GM20000 (cell line): ENCODE measurements around the gene PLAU.

Source experiments
- DNase-seq: peaks from one replicate; pipeline ENCODE4 v3.0.0; 2012; ENCODE audit warnings: low spot score
- TF ChIP-seq, protein P1 (sequence below): IDR thresholded peaks from 2 replicates; pipeline ENCODE4 v1.5.1; 2012; ENCODE audit warnings: mild to moderate bottlenecking, control low read depth; ENCODE audit errors: extremely low read depth, missing control alignments

The PLAU gene

DNA sequence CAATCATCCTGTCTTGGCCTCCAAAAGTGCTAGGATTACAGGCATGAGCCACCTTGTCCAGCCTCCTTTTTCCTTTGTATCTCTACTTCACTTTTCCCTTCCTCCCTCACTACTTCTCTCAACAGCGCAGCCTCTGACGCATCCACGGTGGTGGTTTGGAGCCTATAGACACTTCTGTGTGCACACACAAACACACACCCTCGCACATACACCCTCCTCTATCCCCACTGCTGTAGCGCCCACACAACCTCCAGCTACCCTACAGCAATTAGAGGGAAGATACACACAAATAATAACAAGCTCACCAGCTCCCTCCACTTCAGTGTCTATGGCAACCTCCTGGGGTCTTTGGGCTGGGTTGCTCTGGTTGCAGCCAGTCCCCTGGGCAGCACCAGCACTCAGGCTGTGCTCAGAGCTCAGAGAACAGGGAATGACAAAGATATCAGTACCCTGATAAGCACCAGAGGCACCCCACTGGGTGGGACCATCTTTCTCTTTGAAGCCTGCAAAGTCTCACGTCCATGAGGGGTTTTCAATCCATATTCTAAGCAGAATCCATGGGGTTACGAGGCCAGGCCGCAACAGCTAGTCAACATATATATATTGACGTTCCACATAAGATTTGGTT lies 33.3 kb upstream of the PLAU start:
- TF ChIP-seq, protein P1, sequence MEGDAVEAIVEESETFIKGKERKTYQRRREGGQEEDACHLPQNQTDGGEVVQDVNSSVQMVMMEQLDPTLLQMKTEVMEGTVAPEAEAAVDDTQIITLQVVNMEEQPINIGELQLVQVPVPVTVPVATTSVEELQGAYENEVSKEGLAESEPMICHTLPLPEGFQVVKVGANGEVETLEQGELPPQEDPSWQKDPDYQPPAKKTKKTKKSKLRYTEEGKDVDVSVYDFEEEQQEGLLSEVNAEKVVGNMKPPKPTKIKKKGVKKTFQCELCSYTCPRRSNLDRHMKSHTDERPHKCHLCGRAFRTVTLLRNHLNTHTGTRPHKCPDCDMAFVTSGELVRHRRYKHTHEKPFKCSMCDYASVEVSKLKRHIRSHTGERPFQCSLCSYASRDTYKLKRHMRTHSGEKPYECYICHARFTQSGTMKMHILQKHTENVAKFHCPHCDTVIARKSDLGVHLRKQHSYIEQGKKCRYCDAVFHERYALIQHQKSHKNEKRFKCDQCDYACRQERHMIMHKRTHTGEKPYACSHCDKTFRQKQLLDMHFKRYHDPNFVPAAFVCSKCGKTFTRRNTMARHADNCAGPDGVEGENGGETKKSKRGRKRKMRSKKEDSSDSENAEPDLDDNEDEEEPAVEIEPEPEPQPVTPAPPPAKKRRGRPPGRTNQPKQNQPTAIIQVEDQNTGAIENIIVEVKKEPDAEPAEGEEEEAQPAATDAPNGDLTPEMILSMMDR, result no peak
- no peak for DNase-seq

DNA sequence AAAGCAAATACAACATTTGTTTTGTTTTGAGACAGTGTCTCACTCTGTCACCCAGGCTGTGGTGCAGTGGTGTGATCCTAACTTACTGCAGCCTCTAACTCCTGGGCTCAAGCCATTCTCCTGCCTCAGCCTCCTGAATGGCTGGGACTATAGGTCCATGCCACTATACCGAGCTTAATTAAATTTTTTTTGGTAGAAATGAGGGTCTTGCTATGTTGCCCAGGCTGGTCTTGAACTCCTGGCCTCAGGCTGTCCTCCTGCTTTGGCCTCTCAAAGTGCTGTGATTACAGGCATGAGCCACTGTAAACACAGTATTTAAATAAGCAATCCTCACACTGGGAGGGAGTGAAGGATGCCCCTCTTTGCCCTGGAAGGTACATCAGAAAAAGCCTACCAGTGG lies 32.6 kb upstream of the PLAU start:
- TF ChIP-seq, protein P1, result no peak
- DNase-seq, result no peak

DNA sequence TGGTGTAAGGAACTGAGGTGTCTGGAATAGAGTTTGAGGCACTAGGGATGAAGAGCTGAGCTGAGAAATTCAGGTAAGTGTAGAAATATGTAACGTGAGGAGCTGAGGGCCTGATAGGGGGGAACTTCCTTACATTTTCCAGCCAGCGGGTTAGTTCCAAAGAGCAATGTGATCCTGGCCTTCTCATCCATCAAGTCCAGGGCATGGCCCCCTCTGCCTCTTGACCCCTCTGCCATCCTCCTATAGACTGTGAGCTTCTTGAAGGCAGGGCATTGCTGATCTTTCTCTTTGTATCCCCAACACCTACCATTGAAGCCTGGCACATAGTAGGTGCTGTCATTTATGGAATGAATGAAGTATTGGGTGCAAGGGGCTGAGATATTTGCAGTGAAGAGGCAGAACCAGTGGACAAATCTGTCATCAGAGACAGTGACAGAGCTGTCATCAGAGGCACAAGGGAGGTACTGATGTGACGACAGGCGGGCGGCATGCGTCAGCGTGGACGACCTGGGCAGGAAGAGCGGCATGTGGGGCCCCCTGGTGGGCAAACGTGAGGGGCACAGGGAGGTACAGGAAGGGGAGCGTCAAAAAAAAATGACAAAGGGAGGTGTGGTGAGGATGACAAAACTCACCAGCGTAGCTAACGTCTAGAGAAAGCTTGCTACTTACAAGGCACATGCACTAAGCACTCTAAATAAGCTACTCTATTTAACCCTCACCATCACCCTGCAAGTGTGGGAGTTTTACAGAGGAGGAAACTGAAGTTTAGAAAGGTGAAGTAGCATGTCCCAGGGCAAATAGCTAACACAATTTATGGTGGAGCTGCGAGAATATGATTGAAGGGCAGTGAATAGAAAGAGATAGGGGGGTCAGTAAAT lies 31.4 kb upstream of the PLAU start:
- DNase-seq, result peak; percentile 84
- TF ChIP-seq, protein P1, result peak; percentile 83

DNA sequence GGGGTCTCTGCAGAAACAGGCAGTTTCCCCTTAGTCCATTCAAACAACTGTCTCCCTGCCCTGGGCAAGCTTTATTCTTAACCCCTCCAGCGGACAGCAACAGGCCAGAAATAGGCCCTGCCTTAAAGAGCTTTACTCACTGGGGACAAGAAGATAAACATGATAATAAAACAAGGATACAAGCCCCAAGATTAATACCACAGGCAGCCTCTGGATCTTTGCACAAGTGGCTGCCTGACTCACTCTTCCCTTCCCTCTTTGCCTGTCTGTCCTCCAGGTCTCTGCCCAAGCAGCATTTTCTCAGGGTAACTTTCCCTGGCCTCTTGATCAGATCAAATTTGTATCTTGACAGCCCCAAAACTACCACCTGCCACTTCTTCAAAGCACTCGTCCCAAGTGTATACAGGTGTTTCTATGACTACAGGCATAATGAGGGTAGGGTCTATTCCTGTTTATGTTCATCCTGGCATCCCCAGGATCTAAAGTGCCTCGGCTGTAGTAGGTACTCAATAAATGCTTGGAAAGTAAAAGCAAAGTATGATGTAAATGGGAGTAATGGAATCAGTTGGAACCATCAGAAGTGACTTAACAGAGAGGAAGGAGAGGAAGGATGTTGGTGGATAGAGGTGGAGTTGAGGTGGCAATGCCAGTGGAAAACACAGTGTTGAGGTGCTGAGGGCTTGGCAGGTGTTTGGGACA lies 29.6 kb upstream of the PLAU start:
- no peak for DNase-seq
- TF ChIP-seq, protein P1, result no peak

DNA sequence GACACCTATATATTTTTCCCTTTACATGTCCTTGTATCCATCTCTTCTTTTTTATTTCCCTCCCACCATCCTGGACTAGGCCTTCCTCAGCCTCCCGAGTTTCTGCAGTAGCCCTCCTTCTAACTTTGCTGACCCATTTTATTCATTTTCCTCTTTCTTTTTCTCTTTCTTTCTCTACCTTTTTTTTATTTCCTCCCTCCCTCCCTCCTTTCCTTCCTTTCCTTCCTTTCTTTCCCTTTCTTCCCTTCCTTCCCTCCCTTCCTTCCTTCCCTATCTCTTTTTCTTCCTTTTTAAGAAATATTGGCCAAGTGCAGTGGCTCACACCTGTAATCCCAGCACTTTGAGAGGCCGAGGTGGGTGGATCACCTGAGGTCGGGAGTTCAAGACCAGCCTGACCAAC lies 26.9 kb upstream of the PLAU start:
- no peak for DNase-seq
- TF ChIP-seq, protein P1, result no peak

DNA sequence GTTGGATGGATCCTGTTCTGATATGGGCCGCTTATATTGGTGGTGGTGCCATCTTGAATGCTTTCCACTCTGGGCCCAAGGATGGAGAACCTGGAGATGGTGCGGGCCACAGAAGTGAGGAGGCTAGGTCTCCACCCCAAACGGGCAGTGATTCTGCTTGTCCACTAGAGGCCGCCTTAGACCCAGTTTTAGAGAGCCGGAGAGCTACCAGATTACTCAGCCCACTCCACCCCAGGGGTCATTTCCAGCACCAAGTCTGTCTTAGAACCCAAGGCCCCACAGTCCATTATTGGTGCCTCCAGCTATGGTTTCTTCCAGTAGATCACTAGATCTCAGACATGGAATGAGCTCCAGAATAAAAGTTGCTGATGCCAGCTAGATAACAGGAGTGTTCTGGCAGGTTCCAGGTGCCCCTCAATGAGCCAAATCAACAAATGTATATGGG lies 24.8 kb upstream of the PLAU start:
- TF ChIP-seq, protein P1, result peak; percentile 64
- DNase-seq, result peak; percentile 71

DNA sequence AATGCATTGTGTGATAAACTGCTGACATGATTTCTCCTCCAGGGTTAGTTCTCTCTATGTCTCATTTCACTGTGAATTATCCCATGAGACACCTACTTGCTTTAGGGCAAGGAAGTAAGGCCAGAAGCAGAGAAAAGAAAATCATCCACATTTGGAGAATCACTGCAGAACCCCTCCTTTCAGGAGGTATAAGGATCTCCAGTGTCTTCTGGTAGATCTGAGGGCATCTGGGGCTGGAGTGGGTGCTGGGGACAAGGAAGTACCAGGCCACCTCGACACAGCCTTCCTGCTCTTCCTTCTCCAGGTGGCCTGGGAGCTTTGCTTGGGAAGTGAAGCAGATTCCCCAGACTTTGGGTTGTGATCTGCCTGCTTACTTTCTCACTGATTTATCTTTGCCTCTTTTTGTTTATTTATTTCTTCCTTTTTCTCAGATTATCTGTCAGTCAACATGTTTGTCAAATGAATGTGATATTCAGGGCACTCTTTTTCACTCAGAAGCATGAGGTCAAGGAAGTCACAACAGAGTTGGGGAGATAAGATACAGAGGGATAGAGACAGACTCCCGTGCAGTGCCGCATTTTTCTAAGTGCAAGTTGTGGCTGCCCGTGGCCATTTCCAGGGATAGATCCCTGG lies 24.2 kb upstream of the PLAU start:
- no peak for DNase-seq
- TF ChIP-seq, protein P1, result no peak
